ENCODE data around the gene CCDC14. TPM values are rescaled to one million over a fixed set of nuclear protein-coding genes. Genes with fewer than 3 reads are reported as not detected.

The CCDC14 gene
- total RNA-seq, 1 donor from 2014 or later = 22.6 TPM

GRCh38 chr3:123929325-123929724 lies 31.7 kb downstream of the CCDC14 start:
- H3K9me3 ChIP-seq = no peaks in the 10 kb centered on the region
- intact Hi-C loops (cut with DNase I) = no loop called here
- no peak for DNase-seq (ENCODE audit: extremely low spot score in 2 of 2)
- H3K36me3 ChIP-seq = peaks cover 0 to 4% of the 10 kb centered on the region in 2 donors
- no peaks in the 10 kb centered on the region for H3K4me1 ChIP-seq
- no peaks in the 10 kb centered on the region for H3K27me3 ChIP-seq
- H3K27ac ChIP-seq = no peak overlapping the region
- no peak for TF ChIP-seq POLR2A (IDR thresholded peaks at IDR 0.05)
- no peak for TF ChIP-seq POLR2AphosphoS5 (IDR thresholded peaks at IDR 0.05; ENCODE audit: insufficient read depth in 1 of 2, low read depth in 1 of 2)
- TF ChIP-seq, protein P1, sequence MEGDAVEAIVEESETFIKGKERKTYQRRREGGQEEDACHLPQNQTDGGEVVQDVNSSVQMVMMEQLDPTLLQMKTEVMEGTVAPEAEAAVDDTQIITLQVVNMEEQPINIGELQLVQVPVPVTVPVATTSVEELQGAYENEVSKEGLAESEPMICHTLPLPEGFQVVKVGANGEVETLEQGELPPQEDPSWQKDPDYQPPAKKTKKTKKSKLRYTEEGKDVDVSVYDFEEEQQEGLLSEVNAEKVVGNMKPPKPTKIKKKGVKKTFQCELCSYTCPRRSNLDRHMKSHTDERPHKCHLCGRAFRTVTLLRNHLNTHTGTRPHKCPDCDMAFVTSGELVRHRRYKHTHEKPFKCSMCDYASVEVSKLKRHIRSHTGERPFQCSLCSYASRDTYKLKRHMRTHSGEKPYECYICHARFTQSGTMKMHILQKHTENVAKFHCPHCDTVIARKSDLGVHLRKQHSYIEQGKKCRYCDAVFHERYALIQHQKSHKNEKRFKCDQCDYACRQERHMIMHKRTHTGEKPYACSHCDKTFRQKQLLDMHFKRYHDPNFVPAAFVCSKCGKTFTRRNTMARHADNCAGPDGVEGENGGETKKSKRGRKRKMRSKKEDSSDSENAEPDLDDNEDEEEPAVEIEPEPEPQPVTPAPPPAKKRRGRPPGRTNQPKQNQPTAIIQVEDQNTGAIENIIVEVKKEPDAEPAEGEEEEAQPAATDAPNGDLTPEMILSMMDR (IDR thresholded peaks at IDR 0.05) = no peak
- H3K4me3 ChIP-seq = no peak overlapping the region

DNA sequence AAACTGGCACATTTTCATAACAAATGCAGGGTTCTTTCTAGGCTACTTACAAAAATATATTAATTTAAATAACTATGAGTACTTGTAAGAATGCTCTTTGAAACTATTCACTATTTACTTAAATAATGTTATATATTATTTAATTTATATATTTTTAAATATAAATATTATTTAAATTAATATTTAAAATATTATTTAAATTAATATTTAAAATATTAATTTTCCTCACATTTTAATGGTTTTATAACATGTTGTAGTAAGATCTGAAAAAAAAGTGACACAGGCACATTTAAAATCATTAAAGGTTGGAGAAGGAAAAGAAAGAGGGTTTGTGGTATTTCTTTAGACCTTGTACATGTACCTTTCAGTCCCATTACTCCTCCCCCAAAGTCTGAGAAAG lies 34.6 kb downstream of the CCDC14 start:
- Histone ChIP-seq H3K4me3 (no peak overlapping the region), H3K27ac (no peak overlapping the region), H3K9me3 (peaks cover 4% of the 10 kb centered on the region), H3K27me3 (no peaks in the 10 kb centered on the region), H3K36me3 (peaks cover 0 to 17% of the 10 kb centered on the region in 2 donors), H3K4me1 (no peaks in the 10 kb centered on the region)
- no peak for DNase-seq (ENCODE audit: extremely low spot score in 2 of 2)
- TF ChIP-seq POLR2A (IDR thresholded peaks at IDR 0.05) (no peak), POLR2AphosphoS5 (IDR thresholded peaks at IDR 0.05; ENCODE audit: insufficient read depth in 1 of 2, low read depth in 1 of 2) (no peak)
- TF ChIP-seq, protein P1 (IDR thresholded peaks at IDR 0.05) = no peak
- intact Hi-C loops (cut with DNase I) = no loop called here

DNA sequence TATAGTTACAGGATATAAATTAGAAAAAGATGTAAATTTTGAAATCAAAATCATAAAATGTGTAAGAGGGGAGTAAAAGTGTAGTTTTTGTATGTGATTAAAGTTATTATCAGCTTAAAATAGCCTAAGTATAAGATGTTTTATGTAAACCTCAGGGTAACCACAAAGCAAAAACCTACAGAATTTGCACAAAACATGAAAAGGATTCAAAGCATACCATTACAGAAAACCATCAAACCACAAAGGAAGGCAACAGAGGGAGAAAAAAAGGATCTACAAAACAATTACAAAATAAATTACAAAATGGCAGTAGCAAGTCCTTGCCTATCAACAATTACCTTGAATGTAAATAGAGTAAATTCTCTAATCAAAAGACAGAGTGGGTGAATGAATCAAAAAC lies 40.2 kb downstream of the CCDC14 start:
- Histone ChIP-seq H3K36me3 (peaks cover 0 to 18% of the 10 kb centered on the region in 2 donors), H3K4me1 (no peaks in the 10 kb centered on the region)

GRCh38 chr3:123920383-123920782 lies 40.6 kb downstream of the CCDC14 start:
- H3K9me3 ChIP-seq = peaks cover 10% of the 10 kb centered on the region
- TF ChIP-seq POLR2A (IDR thresholded peaks at IDR 0.05) (no peak), POLR2AphosphoS5 (IDR thresholded peaks at IDR 0.05; ENCODE audit: insufficient read depth in 1 of 2, low read depth in 1 of 2) (no peak)
- TF ChIP-seq, protein P1 (IDR thresholded peaks at IDR 0.05) = no peak
- intact Hi-C loops (cut with DNase I) = no loop called here
- peaks cover 0 to 18% of the 10 kb centered on the region in 2 donors for H3K36me3 ChIP-seq
- H3K4me1 ChIP-seq = no peaks in the 10 kb centered on the region
- H3K27ac ChIP-seq = no peak overlapping the region
- H3K4me3 ChIP-seq = no peak overlapping the region
- no peaks in the 10 kb centered on the region for H3K27me3 ChIP-seq
- no peak for DNase-seq (ENCODE audit: extremely low spot score in 2 of 2)

More for the DNA sequence above, 40.2 kb downstream of the CCDC14 start:
- H3K9me3 ChIP-seq = peaks cover 10% of the 10 kb centered on the region
- H3K27ac ChIP-seq = no peak overlapping the region
- no peak overlapping the region for H3K4me3 ChIP-seq
- no peaks in the 10 kb centered on the region for H3K27me3 ChIP-seq
- TF ChIP-seq POLR2A (IDR thresholded peaks at IDR 0.05) = no peak
- TF ChIP-seq, protein P1 (IDR thresholded peaks at IDR 0.05) = no peak
- TF ChIP-seq POLR2AphosphoS5 (IDR thresholded peaks at IDR 0.05; ENCODE audit: insufficient read depth in 1 of 2, low read depth in 1 of 2) = no peak
- intact Hi-C loops (cut with DNase I) = no loop called here
- DNase-seq (ENCODE audit: extremely low spot score in 2 of 2) = no peak

- Histone ChIP-seq H3K36me3 (peaks cover 0 to 18% of the 10 kb centered on the region in 2 donors), H3K27ac (no peak overlapping the region), H3K4me1 (no peaks in the 10 kb centered on the region), H3K9me3 (peaks cover 10% of the 10 kb centered on the region), H3K4me3 (no peak overlapping the region), H3K27me3 (no peaks in the 10 kb centered on the region)
- no peak for DNase-seq (ENCODE audit: extremely low spot score in 2 of 2)
- TF ChIP-seq, protein P1 (IDR thresholded peaks at IDR 0.05) = no peak
- TF ChIP-seq POLR2A (IDR thresholded peaks at IDR 0.05) = no peak
- no peak for TF ChIP-seq POLR2AphosphoS5 (IDR thresholded peaks at IDR 0.05; ENCODE audit: insufficient read depth in 1 of 2, low read depth in 1 of 2)
- intact Hi-C loops (cut with DNase I) = no loop called here
Measured at GRCh38 chr3:123919353-123919752, 41.7 kb downstream of the CCDC14 start.

Measured in vagina (tissue), 2 donors.